Naive thymus-derived CD8-positive, alpha-beta T cell (primary cell): ENCODE measurements around the gene KRTAP16-1. TPM values are rescaled to one million over a fixed set of nuclear protein-coding genes. Genes with fewer than 3 reads are reported as not detected.

ENCODE experiments used
- ATAC-seq, 2 donors: fragments of 150-1000 bp; cut with Tn5 transposase in 1 of 2; sonication (Bioruptor Pico), chemical (Tn5 transposase) in 1 of 2; 1 replicate in 1 of 2; 2 replicates in 1 of 2; pipeline ENCODE4 v1.10.0; 2021; ENCODE audit warnings: mild to moderate bottlenecking in 2 of 2, moderate library complexity in 2 of 2
- POLR2A ChIA-PET: fragments of 350-600 bp; sonication (Branson Sonifier 250); formaldehyde crosslinking; loops from one replicate; lab custom pipeline; 2021; ENCODE audit warnings: antibody characterized with exemption; lab: Charles Lee
- DNase-seq, 10 donors: peaks; one replicate each; pipeline versions ENCODE4 v3.0.0 to v3.0.0-alpha.2; 2020 to 2022
- H3K27ac Mint-ChIP-seq, 10 donors: one replicate each; pipeline ENCODE4 v1.8.0; 2020 to 2022; ENCODE audit warnings: mild to moderate bottlenecking in 10 of 10, mixed read lengths in 10 of 10, moderate library complexity in 4 of 10, inconsistent platforms in 1 of 10
- H3K27me3 Mint-ChIP-seq, 5 donors: one replicate each; pipeline ENCODE4 v1.8.0; 2021 to 2022; ENCODE audit warnings: mixed read lengths in 5 of 5
- H3K36me3 Mint-ChIP-seq, 3 donors: one replicate each; pipeline ENCODE4 v1.8.0; 2020 to 2022; ENCODE audit warnings: mixed read lengths in 3 of 3, mild to moderate bottlenecking in 2 of 3, inconsistent platforms in 1 of 3
- H3K4me1 Mint-ChIP-seq, 4 donors: one replicate each; pipeline ENCODE4 v1.8.0; 2021 to 2022; ENCODE audit warnings: mixed read lengths in 4 of 4
- H3K4me3 Mint-ChIP-seq, 10 donors: one replicate each; pipeline ENCODE4 v1.8.0; 2020 to 2022; ENCODE audit warnings: mild to moderate bottlenecking in 10 of 10, mixed read lengths in 10 of 10, moderate library complexity in 6 of 10, inconsistent platforms in 1 of 10
- H3K9me3 Mint-ChIP-seq, 9 donors: one replicate each; pipeline ENCODE4 v1.8.0; 2020 to 2022; ENCODE audit warnings: mixed read lengths in 9 of 9, mild to moderate bottlenecking in 3 of 9, inconsistent platforms in 1 of 9, moderate library complexity in 1 of 9
- polyA plus RNA-seq, 3 donors: library from polyadenylated mRNA; unstranded; fragments of 300-500 nt; fragmentation: Illumina TruSeq; gene quantifications; one replicate each; pipeline ENCODE4 v1.2.3, GENCODE V29; 2021
- total RNA-seq, 8 experiments: library from RNA in 2 of 8; stranded (reverse) in 2 of 8; gene quantifications; one replicate each; pipeline ENCODE4 v1.2.3 and lab custom pipeline; 2021 to 2026

The KRTAP16-1 gene
- total and polyA plus RNA-seq, 5 experiments from 2014 or later, result 0.12 to 0.23 TPM; not detected in 3

GRCh38 chr17:41329279-41329948 is 20.3 kb upstream of the KRTAP16-1 start:
- Mint-ChIP-seq H3K4me1 (peaks cover 25 to 60% (median 49%) of the 10 kb centered on the region in 4 donors), H3K36me3 (no peaks in the 10 kb centered on the region), H3K9me3 (no peaks in the 10 kb centered on the region), H3K4me3 (no peak overlapping the region), H3K27me3 (no peaks in the 10 kb centered on the region), H3K27ac (peak overlapping the region in 2 of 10 donors; percentile 50 to 53)
- POLR2A ChIA-PET, result interaction anchor here (1.0 to 2.9 kb wide), 2 partner anchors 11 to 21 kb away, joined by 4 to 13 read pairs; no protein-coding TSS in a partner anchor
- DNase-seq (no peak), ATAC-seq (no peak)

GRCh38 chr17:41328207-41328606 is 19.1 kb upstream of the KRTAP16-1 start:
- POLR2A ChIA-PET, result interaction anchor here (1.0 to 1.2 kb wide), 2 partner anchors 18 to 20 kb away, joined by 3 to 4 read pairs; no protein-coding TSS in a partner anchor
- no peaks in the 10 kb centered on the region for H3K36me3 Mint-ChIP-seq
- ATAC-seq, result no peak
- H3K4me1 Mint-ChIP-seq, result peaks cover 23 to 60% (median 51%) of the 10 kb centered on the region in 4 donors
- peak overlapping the region in 1 of 10 donors; percentile 28 for H3K27ac Mint-ChIP-seq
- no peak for DNase-seq
- no peaks in the 10 kb centered on the region for H3K27me3 Mint-ChIP-seq
- H3K4me3 Mint-ChIP-seq, result peak overlapping the region in 2 of 10 donors; percentile 11 to 26
- no peaks in the 10 kb centered on the region for H3K9me3 Mint-ChIP-seq

DNA sequence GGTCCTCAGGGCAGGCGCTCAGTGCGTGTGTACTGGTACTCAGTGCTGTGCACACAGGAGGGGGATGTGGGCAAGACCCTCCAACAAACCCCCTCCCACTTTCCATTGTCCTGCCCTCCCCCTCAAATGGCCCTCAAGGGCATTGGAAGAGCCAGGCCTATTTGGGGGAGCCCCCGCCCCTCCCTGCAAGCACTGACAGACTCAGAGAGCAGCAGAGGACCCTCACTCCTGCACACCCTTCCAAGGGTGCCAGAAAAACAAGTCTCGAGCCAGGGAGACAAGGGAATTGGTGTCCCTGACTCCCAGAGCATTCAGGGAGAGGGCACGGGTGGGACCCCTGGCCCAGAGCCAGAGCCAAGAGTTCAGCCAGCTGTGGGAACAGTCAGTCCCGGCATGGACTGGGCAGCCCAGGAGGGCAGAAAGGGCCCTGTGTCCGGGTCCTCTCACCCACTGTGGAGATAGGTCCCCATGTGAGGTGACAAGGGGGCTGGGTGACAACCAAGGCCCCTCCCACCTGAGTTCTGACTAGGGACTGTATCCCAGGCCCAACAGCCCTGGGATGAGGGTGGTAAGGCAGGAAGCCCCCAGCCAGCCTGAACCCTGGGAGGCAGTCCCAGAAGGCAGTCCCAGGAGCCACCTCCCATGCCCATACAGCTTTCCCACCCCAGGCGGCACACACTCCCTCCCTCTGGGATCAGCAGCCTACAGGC is 18.5 kb upstream of the KRTAP16-1 start:
- no peaks in the 10 kb centered on the region for H3K36me3 Mint-ChIP-seq
- ATAC-seq, result no peak
- H3K4me3 Mint-ChIP-seq, result peak overlapping the region in 7 of 10 donors; percentile 33 to 57 (median 48)
- peak in 1 of 10 donors; percentile 56 for DNase-seq
- no peaks in the 10 kb centered on the region for H3K27me3 Mint-ChIP-seq
- H3K4me1 Mint-ChIP-seq, result peaks cover 26 to 62% (median 55%) of the 10 kb centered on the region in 4 donors
- H3K9me3 Mint-ChIP-seq, result no peaks in the 10 kb centered on the region
- POLR2A ChIA-PET, result interaction anchor here (1.2 kb wide), 1 partner anchor 17 kb away, joined by 3 read pairs; no protein-coding TSS in a partner anchor
- H3K27ac Mint-ChIP-seq, result peak overlapping the region in 6 of 10 donors; percentile 60 to 87 (median 74)

DNA sequence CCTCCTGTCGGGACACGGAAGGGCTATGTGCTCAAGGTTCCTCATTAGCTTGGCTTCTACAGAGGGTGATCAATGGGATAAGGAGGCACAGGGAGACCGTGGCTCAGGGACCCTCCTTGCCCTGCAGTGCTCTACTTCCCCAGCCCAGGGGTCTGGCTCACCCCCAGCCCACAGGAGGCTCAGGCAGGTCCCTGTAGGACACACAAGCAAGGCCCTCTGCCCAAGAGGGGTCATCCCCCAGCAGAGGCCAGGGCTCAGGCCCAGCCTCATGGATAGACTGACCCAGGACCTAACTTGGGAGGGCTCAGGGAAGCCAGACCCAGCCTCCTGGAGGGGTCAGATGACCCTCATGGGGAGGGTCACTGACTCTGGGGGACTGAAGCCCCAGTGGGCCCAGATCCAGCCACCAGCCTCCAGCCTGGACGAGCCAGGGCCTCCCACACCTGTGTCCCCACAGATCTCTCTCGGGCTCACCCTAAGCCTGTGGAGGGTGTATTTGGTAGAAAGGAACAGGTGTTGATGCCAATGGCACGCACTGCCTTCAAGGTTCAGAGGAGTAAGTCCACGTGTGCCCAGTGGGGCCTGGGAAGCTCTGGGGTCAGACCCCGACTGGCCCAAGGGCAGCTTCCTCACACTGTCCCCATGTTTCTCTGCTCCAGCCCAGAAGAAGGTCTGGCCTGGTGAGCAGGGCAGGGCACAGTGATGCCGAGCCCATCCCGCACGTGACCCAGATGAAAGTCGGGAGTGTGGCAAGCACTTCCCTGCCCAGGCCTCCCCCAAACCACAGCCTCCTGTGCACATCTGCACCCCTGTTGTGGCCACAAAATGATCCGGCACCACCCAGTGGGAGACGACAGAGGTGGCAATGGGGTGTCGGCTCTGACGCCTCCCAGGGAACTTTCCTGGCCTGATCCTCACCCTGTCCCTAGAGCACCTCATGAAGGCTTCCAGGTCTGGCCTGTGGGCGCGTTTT is 17.4 kb upstream of the KRTAP16-1 start:
- Mint-ChIP-seq H3K36me3 (no peaks in the 10 kb centered on the region), H3K4me3 (peak overlapping the region in 7 of 10 donors; percentile 22 to 66 (median 54)), H3K27me3 (no peaks in the 10 kb centered on the region), H3K27ac (peak overlapping the region in 9 of 10 donors; percentile 31 to 90 (median 79)), H3K4me1 (peaks cover 29 to 66% (median 62%) of the 10 kb centered on the region in 4 donors), H3K9me3 (no peaks in the 10 kb centered on the region)
- peak; percentile 76 to 84 for ATAC-seq
- POLR2A ChIA-PET, result interaction anchor here (0.6 kb wide), 1 partner anchor 24 kb away, joined by 5 read pairs; the partner anchor contains the start of gene KRT33A
- peak in 6 of 10 donors; percentile 36 to 65 (median 56) for DNase-seq

- Mint-ChIP-seq H3K27me3 (no peaks in the 10 kb centered on the region), H3K27ac (peak overlapping the region in 1 of 10 donors; percentile 87), H3K4me1 (peaks cover 29 to 72% (median 63%) of the 10 kb centered on the region in 4 donors), H3K36me3 (peaks cover 0 to 4% (median 0%) of the 10 kb centered on the region in 3 donors), H3K4me3 (peak overlapping the region in 3 of 10 donors; percentile 19 to 54 (median 47)), H3K9me3 (peaks cover 0 to 5% (median 0%) of the 10 kb centered on the region in 9 donors)
- ATAC-seq (no peak), DNase-seq (no peak)
- POLR2A ChIA-PET, result no interaction called here
These were observed 16.5 kb upstream of the KRTAP16-1 start for GRCh38 chr17:41325611-41326010.

- Mint-ChIP-seq H3K9me3 (peaks cover 0 to 8% (median 2%) of the 10 kb centered on the region in 9 donors), H3K27ac (peak overlapping the region in 4 of 10 donors; percentile 62 to 93 (median 83)), H3K36me3 (peaks cover 0 to 7% (median 2%) of the 10 kb centered on the region in 3 donors), H3K4me3 (peak overlapping the region in 1 of 10 donors; percentile 26), H3K4me1 (peaks cover 29 to 72% (median 63%) of the 10 kb centered on the region in 4 donors), H3K27me3 (no peaks in the 10 kb centered on the region)
- DNase-seq (peak in 1 of 10 donors; percentile 56), ATAC-seq (no peak)
- POLR2A ChIA-PET, result no interaction called here
These were observed 16.0 kb upstream of the KRTAP16-1 start for GRCh38 chr17:41325126-41325525.

DNA sequence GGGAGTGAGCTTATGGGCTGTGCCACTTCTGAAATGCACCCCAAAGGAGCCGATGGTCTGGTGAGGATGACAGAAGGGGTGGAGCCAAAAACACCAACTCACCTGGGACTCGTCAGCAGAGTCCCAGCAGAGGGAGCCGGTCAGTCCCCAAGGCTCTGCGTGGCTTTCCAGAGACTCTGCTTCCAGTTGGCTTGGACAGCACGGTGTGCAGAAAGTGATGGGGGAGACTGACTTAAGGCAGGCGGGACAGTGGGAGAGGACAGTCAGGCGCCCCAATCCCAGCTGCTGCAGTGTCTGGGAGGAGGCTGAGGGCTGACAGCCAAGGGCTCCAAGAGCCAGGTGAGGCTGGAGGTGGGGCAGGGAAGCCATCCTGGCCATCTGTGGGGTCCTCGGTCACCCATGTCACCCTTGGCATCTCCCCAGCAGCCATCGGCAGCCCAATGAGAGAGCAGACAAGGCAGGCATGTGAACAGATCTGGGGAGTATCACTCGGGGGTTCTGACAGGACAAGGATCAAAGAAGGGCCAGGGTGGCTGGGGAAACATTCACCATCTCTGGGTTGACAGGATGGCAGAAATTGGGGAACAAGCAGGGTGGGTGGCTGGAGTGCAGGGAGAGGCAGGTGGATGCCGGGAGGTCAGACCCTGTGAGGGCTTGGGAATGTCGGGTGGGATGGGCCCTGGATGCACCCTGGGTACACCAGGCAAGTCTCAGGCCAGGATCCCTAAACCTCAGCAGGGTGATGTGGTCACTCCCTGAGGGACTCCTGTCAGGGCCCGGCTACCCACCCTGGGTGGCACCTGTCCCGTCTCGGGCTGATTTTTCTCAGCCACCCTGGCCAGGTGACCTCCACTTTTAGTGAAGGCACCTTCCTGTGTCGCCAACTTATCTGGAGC is 15.3 kb upstream of the KRTAP16-1 start:
- Mint-ChIP-seq H3K27me3 (no peaks in the 10 kb centered on the region), H3K9me3 (peaks cover 0 to 15% (median 6%) of the 10 kb centered on the region in 9 donors), H3K4me1 (peaks cover 29 to 72% (median 61%) of the 10 kb centered on the region in 4 donors), H3K36me3 (peaks cover 0 to 14% (median 8%) of the 10 kb centered on the region in 3 donors), H3K27ac (peak overlapping the region in 6 of 10 donors; percentile 66 to 93 (median 86)), H3K4me3 (peak overlapping the region in 2 of 10 donors; percentile 29 to 51)
- no peak for ATAC-seq
- POLR2A ChIA-PET, result interaction anchor here (0.6 to 1.1 kb wide), 3 partner anchors 9 to 324 kb away, joined by 3 to 4 read pairs (median 3); no protein-coding TSS in a partner anchor
- peak in 1 of 10 donors; percentile 58 for DNase-seq

DNA sequence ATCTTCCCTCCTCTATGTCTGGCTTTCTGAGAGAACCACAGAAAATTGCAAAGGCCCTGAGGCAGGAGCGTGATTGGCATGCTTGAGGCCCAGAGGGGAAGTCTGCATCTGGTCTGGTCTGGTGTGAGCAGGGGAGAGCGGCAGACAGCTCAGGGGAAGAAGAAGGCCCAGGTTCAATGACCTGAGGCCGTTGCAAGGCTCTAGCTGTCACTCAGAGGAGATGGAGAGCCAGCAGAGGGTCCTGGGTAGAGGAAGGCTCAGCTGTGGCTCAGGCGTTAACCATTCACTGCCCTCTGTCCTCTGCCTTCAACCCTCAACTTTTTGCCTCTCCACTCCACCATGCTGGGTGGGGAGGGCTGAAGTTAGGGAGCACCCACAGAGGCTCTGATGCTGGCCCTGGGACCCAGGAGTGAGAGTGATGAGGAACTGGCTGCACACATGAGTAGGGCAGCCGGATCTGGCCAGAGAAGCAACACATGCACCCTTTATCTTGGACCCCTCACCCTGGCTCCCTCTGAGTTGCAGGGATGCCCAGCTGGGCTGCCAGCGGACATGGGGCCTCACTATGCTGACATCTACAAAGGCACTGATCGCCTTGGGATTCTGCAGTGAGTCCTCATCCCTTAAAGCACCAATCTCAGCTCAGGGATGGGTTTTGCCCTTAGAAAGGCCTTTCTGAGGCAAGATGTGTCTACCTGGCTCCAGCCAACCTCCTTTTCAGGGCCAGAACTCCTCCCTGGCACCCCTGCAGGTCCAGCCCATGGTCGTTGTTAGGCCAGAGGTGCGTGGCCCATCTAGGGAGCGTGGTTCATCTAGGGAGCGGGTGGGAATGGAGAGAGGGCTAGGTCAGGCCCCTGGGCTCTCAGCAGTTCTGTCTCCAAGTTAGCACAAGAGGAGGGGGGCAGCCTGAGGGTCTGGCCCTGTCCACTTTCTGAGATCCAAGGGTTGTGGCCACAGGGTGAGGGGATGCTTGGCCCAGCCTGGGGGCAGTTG is 14.1 kb upstream of the KRTAP16-1 start:
- POLR2A ChIA-PET, result interaction anchor here (0.8 to 2.3 kb wide), 8 partner anchors 10 to 207 kb away, joined by 3 to 27 read pairs (median 5); partner anchors contain the start of gene KRTAP16-1
- Mint-ChIP-seq H3K4me1 (peaks cover 31 to 64% (median 55%) of the 10 kb centered on the region in 4 donors), H3K36me3 (peaks cover 0 to 19% (median 13%) of the 10 kb centered on the region in 3 donors), H3K9me3 (peaks cover 0 to 21% (median 8%) of the 10 kb centered on the region in 9 donors), H3K4me3 (peak overlapping the region in 2 of 10 donors; percentile 19 to 34), H3K27ac (peak overlapping the region; percentile 6 to 93 (median 82)), H3K27me3 (no peaks in the 10 kb centered on the region)
- no peak for DNase-seq
- ATAC-seq, result no peak

GRCh38 chr17:41322094-41322902 is 13.2 kb upstream of the KRTAP16-1 start:
- Mint-ChIP-seq H3K36me3 (peaks cover 0 to 19% (median 13%) of the 10 kb centered on the region in 3 donors), H3K27me3 (no peaks in the 10 kb centered on the region), H3K4me3 (no peak overlapping the region), H3K4me1 (peaks cover 31 to 60% (median 53%) of the 10 kb centered on the region in 4 donors), H3K27ac (peak overlapping the region in 9 of 10 donors; percentile 12 to 92 (median 83)), H3K9me3 (peaks cover 0 to 21% (median 8%) of the 10 kb centered on the region in 9 donors)
- ATAC-seq (peak; percentile 60 to 75), DNase-seq (peak in 5 of 10 donors; percentile 32 to 72 (median 65))
- POLR2A ChIA-PET, result interaction anchor here (0.6 to 2.3 kb wide), 8 partner anchors 11 to 366 kb away, joined by 3 to 27 read pairs (median 5); partner anchors contain the start of genes EIF1 and KRTAP16-1
